ENCODE data around the gene A3GALT2.

Gene A3GALT2

DNA sequence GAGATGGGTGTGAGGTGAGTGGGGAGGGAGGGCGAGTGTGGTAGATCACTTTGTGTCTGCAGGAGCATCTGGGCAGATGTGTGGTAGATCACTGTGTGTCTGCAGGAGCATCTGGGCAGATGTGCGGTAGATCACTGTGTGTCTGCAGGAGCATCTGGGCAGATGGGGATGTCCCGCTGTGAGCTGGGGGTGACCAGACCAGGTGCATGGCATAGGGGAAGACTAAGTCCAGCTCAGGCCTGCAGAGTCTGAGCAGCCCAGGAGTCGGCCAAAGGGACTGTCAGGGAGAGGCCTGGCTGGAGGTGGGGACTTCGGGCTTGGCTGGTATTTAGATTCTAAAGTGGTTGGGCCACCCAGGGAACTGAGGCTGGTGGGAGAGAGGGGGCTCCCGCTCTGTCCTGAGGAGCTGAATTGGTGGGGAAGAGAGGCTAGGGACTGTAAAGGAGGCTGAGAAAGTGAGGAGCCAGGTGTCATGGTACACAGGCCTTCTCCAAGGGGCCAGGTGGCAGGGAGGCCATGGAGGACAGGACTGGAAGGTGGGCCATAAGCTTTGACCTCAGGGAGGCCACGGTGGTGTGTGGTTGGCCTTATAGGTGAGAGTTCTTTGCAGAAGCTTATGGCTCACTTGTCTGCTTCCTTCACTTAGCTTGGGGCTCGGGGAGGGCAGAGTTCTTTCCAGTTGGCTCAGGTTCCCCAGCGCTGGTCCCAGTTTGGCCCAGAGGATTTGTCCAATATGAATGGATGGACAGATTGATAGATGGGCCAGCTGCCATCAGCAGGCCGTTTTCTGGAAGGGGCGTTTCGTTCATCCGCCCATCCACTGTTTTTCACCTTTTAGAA is 49.0 kb downstream of the A3GALT2 start:
- DNase-seq (ENCODE audit: low read depth) = no peak

DNA sequence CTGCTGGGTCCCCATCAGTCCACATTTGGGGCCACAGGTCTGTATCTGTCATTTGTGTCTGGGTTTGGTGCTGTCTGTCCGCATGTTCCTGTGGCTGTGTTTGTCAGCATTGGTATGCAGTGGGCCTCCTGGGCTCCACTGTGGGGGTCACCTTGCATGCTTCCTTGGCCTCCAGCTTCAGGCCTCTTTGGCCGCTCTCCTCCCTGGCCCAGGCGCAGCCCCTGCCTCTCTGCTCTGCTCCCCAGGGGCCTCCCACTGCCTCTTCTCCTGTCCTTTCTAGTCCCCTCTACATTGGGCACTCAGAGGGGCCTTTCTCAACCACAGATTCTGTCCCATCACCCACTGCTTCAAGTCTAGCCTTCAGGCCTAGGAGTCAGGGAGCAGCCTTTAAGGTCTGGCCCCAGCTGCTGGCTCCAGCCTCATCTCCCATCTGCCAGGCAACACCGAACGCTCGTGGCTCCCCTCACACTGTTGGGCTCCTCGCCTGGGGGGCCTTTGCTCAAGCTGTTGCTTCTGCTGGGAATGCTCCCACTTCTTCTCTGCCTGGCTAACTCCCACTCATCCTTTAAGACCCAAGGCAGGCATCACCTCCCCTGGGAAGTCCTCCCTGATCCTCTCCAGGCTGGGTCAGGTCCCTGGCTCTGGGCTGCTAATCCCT is 50.0 kb downstream of the A3GALT2 start:
- no peak for DNase-seq (ENCODE audit: low read depth)

DNA sequence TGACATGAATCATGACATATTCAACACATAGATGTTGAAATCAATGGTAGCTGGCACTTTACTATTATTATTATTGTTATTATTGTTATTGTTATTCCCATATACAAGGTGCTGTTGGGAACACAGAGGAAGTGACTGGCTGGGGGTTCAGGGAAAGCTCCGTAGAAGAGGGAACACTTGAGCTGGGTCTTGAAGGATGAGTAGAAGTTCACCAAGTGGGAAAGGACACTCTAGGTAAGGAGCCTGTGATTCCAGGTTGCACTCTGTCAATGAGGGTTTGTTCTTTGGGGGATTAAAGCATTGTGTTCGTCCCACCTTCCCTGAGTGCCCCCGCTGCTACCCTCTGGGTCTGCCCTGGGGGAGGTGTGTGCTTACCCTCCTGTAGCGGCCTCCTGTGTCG is 50.5 kb downstream of the A3GALT2 start:
- DNase-seq (ENCODE audit: low read depth) = no peak

DNA sequence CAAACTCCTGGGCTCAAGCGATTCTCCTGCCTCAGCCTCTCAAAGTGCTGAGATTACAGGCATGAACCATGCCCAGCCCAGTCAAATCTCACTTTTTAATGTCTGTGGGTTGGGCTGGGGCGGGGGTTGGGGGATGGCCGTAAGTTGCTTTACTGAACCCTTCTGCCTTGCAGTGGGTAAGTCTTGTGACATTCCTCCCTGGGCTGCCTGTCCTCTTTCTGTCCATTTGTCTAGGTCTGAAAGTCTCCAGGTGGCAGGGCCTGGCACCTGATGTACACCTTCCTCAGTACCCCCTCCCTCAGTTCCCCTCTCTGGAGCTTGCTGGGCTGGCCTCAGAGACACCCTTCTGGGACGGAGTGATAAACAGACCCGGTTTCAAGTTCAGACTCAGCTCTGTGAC is 51.3 kb downstream of the A3GALT2 start:
- DNase-seq (ENCODE audit: low read depth) = no peak

DNA sequence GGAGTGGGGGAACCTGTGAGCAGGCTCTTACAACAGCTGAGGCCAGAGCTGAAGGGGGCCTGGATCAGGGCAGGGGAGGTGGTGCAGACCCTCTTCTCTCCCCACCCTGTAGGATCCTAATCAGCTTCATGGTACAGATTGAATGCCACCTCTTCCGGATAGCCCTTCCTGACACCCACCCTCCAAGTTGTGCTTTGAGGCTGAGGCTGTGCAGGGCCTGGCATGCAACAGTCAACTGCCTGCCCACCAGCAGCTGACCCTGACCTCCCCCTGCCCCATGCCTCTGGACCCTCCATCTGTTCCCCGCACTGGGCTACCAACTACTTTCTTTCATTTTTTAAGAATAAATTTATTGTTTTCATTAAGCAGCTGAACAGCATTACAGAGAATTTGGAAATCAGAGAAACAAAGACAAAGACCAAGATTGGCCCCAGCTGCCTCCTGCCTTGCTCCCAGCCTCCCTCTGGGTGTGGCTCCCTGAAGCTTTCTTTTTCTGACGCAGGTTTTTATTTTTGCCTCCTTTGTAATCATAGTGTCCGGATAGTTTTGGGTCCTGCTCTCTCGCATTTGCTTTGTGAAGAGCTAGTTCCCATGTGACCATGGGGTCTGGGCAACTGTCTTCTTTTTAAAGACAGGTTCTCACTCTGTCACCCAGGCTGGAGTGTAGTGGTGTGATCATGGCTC is 51.8 kb downstream of the A3GALT2 start:
- no peak for DNase-seq (ENCODE audit: low read depth)

DNA sequence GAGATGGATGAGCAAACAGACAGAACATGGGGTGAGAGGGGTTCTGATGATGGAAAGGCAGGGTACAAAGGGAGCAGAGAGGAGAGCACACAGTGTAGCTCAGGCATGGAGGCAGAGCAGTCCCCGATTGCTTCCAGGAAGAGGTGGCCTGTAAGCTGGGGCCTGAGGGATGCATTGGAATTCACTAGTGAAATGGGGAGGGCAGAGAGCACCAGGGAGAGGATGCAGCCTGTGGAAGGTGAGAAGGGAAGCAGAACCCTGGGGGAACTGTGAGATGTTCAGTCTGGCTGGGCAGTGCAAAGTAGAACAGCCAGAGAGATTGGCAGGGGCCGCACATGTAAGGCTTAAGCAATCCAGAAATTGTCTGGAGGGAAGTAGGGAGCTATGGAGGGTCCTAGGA is 52.4 kb downstream of the A3GALT2 start:
- no peak for DNase-seq (ENCODE audit: low read depth)

DNA sequence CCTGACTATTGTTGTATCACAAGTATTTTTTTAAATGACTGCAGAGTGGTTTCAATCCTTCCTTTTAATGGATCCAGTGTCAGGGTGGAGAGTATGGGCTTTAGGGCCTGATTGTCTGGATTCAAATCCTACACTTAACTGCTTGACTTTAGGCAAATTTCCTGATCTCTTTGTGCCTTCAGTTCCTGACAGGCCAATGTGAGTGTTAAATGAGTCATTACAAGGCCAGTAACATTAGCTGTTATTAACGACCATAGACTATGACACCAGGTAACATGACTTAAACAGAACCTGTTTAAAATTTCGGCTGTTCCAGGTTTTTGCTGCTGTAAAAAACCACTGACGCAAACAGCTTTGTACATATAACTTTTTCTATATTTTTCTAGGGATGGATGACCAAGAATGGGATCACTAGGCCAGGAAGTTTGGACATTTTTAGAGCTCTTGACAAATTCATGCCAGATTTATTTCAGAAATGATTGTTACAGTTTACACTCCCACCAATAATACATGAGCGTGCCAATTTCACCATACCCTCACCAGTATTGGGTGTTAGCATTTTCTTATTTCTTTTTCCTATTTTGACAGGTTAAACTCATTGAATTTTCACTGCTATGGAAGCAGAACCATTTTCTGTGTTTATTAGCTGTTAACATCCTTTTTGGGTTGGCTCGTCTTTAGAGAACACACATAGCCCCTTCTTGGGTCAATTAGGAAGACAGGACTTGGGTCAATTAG is 53.3 kb downstream of the A3GALT2 start:
- DNase-seq (ENCODE audit: low read depth) = no peak

DNA sequence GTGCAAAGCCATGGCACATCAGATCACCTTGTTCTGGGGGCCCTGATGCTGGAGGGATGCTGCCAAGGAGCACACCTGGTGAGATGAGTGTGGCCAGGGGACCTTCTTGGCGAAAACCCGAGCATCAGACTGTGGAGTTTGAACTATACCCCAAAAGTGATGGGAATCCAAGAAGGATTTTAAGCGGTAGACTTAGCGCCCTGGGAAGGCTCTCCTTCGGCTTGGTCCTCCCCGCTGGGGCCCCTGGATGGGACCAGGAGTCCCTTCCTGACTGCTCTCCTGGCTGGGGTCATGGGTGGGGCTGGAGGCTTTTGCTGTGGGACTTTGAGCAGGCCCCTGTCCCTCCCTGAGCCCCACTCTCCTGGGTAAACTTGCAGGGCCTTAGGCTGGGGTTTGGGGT is 54.1 kb downstream of the A3GALT2 start:
- DNase-seq (ENCODE audit: low read depth) = no peak

DNA sequence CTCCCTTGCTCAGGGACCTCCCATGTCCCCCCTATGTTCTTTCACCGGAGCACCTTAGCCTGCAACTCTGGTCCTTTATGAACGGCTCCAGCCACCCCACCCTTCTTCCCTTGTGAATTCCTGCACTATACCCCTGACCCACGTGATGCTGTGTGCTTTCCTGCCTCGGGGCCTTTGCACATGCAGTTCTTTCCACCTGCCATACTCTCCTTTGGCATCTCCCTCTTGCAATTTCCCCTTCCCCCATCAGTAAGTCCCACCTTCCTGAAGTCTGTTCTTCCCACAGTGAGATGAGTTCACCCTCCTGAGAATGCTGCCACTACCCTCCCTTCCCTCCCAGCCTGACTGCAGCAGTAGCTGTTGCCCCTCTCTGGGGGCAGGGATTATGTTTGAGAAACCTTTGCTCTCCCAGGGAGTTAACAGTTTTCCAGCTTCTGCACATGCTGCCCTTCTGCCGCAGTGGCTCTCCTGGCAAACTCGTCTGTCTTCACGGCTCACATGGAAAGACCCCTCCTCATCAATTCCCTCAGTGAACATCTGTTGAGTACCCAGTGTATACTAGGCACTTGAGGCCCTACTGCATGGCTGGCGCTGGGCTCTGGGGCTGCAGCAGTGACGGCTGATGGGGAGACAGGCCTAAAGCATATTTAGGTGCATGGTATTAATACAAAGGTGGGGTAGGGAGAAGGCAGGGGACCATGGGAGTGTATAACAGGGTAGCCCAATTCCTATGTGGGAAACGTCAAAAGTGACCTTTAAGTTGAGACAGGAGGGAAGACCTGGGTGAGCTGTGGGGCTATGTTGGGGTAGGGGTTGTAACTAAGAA is 54.9 kb downstream of the A3GALT2 start:
- no peak for DNase-seq (ENCODE audit: low read depth)

DNA sequence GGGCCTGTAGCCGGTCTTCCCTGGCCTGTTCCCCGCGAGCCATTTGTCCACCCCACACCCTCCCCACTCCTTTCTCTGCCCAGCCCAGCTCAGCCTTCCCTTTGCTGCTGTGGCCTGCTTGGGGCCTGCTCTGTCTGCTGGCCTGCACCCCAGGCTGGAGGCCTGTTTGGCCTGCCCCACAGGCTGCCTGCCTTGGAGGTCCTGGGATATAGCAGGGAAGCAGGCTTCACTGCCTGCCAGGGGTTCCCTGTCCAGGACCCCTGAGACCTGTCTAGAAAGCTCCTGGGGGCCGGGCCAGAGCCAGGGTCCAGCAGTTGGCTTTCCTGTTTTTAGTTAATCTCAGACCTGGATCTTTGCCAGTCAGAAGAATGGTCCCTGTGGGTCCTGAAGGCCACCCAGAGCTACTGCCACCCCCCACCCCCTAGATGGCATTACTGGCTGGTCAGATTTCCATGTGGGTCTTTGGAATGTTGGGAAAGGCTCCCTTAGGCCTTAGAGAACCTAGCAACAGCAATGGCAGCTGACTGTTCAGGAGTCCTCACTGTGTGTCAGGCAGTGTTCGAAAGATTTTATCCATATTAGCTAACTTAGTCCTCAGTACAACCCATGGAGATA is 56.9 kb downstream of the A3GALT2 start:
- DNase-seq (ENCODE audit: low read depth) = no peak

DNA sequence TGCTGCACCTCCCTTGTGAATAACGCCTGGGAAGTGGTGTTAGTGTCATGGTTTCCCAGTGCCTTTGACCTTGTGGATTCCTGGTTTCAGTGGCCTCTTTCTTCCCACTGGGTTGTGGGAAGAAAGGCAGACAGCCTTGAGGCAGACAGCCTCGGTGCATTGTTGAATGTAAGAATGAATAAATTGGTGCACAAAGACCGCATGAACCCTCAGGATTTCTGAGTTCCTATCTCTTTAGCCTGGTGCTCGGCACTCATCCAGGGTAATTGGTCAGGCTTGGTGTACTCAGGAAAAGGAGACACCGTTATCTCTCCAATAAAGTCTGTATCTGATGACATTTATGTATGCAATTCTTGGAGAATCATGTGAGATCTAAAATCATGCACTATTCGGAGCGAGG is 59.6 kb downstream of the A3GALT2 start:
- DNase-seq (ENCODE audit: low read depth) = no peak

DNA sequence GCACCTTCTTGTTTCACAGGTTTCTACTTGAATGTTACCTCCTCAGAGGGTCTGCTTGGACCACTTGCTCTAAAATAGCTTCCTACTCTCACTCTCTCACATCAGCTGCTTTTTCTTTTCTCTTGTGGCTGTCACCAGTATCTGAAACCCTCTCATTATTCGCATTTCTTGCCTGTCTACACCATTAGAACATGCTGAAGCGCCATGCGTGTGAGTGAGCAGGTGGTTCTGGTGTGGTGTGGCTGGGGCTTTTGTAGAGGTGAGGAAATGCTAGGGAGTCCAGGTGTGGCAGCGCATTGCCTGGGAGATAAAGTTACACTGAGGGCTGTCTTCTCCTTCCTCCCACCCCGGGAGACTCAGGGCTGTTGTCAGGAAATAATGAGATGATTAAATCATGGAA is 60.5 kb downstream of the A3GALT2 start:
- no peak for DNase-seq (ENCODE audit: low read depth)

DNA sequence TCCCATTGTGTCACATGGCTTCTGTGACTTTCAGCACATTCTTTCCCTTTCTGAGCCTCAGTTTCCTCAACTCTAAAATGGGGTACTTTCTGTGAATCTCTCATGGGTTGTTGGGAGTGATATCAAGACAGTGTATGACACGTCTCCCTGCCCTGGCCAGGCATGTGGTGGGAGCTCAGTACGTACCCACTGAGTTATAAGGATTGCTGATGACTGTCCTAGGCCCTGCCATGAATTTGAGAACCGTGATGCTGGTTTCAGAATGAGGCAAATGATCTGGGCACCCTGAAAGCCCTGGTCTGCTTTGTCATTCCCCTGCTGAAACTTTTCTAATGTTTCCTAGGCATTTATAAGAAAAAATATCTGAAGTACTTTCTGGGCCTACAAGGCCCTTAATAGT is 61.0 kb downstream of the A3GALT2 start:
- no peak for DNase-seq (ENCODE audit: low read depth)

DNA sequence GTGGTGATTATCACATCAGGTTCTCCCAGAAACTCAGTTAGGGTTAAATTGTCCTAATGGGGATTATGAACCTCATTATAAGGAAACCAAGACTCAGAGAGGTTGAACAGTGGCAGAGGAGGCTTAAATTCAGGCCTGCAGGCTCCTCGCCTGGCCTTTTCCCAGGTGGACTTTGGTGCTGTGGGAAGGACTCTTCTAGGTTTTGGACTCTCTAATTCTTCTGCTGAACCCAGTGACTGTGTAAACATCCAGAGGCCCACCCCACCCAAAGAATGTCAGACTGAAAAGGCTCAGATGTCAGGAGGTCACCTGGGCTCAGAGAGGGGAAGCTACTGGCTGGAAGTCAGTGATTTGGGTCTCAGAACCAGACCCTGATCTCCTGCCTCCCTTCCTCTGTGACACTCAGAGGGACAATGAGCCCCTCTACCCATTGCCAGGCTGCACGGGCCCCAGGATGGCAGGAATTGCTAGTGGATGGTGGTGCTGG is 62.1 kb downstream of the A3GALT2 start:
- no peak for DNase-seq (ENCODE audit: low read depth)

DNA sequence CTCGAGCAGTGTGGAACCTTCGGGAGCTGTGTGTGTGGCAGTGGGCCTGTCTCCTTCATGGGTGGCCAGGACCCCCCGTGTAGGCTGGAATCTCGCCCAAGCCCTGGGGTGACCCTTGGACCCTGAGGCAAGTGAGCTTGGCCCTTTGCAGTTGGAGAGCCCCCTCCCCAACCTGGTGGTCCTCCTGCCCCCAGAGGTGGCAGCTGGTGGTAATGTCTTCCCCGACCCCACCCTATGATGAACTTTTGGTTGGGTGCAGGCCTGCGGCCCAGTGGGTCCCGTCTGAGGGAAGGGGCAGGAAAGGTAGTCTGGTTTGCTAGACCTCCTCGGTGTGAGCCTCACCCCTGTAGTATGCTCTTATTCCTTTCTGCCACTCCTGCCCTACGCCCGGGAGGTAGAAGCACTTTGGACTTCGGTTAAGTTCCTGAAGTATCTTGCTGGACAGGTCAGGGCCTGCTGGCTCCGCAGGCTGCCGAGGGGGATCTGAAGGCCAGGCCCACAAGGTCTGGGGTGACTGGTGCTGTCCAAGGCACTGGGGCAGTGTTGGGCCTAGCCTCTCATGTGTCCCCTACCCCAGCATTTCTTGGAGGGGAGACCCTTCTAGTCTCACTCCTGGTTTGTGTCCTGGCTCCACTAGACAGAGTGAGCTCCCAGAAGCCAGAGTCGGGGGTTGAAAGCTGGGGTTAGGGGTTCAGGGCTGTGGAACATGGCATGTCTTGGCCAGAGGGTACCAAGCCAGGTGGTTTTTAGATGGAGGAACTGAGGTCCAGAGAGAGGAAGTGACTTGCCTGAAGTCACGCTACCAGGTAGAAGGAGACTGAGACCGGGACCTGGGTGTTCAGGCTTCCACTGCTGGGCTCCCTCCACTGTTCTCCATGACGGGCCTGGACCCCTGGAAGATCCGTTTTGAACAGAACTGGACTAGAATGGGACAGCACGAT is 62.9 kb downstream of the A3GALT2 start:
- no peak for DNase-seq (ENCODE audit: low read depth)

DNA sequence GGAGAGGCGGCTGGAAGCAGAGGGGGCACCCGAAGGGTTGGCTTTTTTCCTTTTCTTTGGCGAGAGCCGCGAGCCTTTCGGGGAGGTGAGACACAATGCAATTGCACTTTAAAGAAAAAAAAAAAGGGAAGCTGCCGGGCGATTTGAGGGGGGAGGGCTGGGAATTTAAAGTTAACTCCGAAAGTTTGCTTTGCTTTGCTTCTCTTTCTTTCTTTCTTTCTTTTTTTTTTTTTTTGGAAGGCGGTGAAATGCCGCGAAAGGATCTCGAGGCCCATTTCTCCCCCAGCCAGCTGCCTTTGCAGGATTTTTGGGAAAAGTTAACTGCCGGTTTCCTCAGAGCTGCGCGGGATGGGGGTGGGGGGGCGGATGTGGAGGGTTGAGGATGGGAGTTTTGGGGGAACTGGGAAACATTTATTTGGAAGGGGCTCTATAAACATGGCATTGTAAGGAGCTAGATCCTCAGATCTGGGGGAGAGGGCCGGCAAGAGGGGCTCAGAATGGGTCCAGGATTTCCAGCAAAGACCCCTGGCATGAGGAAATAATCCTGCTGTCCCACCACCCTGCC is 63.6 kb downstream of the A3GALT2 start:
- no peak for DNase-seq (ENCODE audit: low read depth)
